ENCODE results near the gene LURAP1L.
"Not testable (repeated sequence)": the region's sequence is repeated elsewhere in the genome, so short reads cannot be mapped to it uniquely, and the experiment has no call there.

Gene LURAP1L

GRCh38 chr9:12849486-12850003, 74.7 kb downstream of the LURAP1L start:
- Mint-ChIP-seq H3K4me1 (ENCODE audit: low read depth) (no peaks in the 10 kb centered on the region), H3K4me3 (no peak overlapping the region), H3K9me3 (peaks cover 27% of the 10 kb centered on the region), H3K27ac (no peak overlapping the region), H3K36me3 (ENCODE audit: low read depth) (no peaks in the 10 kb centered on the region), H3K27me3 (no peaks in the 10 kb centered on the region)
- DNase-seq = no peak

- Mint-ChIP-seq H3K4me3 (no peak overlapping the region), H3K36me3 (ENCODE audit: low read depth) (no peaks in the 10 kb centered on the region), H3K27ac (no peak overlapping the region), H3K9me3 (peaks cover 34% of the 10 kb centered on the region), H3K4me1 (ENCODE audit: low read depth) (no peaks in the 10 kb centered on the region), H3K27me3 (no peaks in the 10 kb centered on the region)
- DNase-seq = no peak
These were observed 76.7 kb downstream of the LURAP1L start for GRCh38 chr9:12851341-12852090.

GRCh38 chr9:12853051-12853450, 78.2 kb downstream of the LURAP1L start:
- Mint-ChIP-seq H3K9me3 (peaks cover 29% of the 10 kb centered on the region), H3K36me3 (ENCODE audit: low read depth) (no peaks in the 10 kb centered on the region), H3K27me3 (no peaks in the 10 kb centered on the region), H3K4me1 (ENCODE audit: low read depth) (no peaks in the 10 kb centered on the region), H3K4me3 (no peak overlapping the region), H3K27ac (no peak overlapping the region)
- no peak for DNase-seq

GRCh38 chr9:12854221-12854620, 79.4 kb downstream of the LURAP1L start:
- no peak for DNase-seq
- no peak overlapping the region for H3K4me3 Mint-ChIP-seq
- no peaks in the 10 kb centered on the region for H3K27me3 Mint-ChIP-seq
- no peaks in the 10 kb centered on the region for H3K36me3 Mint-ChIP-seq (ENCODE audit: low read depth)
- no peaks in the 10 kb centered on the region for H3K4me1 Mint-ChIP-seq (ENCODE audit: low read depth)
- H3K9me3 Mint-ChIP-seq = peaks cover 30% of the 10 kb centered on the region
- no peak overlapping the region for H3K27ac Mint-ChIP-seq

- H3K9me3 Mint-ChIP-seq = peaks cover 35% of the 10 kb centered on the region
- DNase-seq = no peak
- no peaks in the 10 kb centered on the region for H3K27me3 Mint-ChIP-seq
- H3K4me1 Mint-ChIP-seq (ENCODE audit: low read depth) = no peaks in the 10 kb centered on the region
- H3K36me3 Mint-ChIP-seq (ENCODE audit: low read depth) = no peaks in the 10 kb centered on the region
- no peak overlapping the region for H3K27ac Mint-ChIP-seq
- no peak overlapping the region for H3K4me3 Mint-ChIP-seq
These were observed 80.2 kb downstream of the LURAP1L start for GRCh38 chr9:12855066-12855465.

- Mint-ChIP-seq H3K27ac (no peak overlapping the region), H3K9me3 (peaks cover 30% of the 10 kb centered on the region), H3K4me3 (no peak overlapping the region), H3K4me1 (ENCODE audit: low read depth) (no peaks in the 10 kb centered on the region), H3K27me3 (no peaks in the 10 kb centered on the region), H3K36me3 (ENCODE audit: low read depth) (no peaks in the 10 kb centered on the region)
- no peak for DNase-seq
These were observed 81.8 kb downstream of the LURAP1L start for GRCh38 chr9:12856603-12857002.

- no peaks in the 10 kb centered on the region for H3K36me3 Mint-ChIP-seq (ENCODE audit: low read depth)
- peaks cover 20% of the 10 kb centered on the region for H3K9me3 Mint-ChIP-seq
- no peaks in the 10 kb centered on the region for H3K27me3 Mint-ChIP-seq
- H3K27ac Mint-ChIP-seq = no peak overlapping the region
- no peaks in the 10 kb centered on the region for H3K4me1 Mint-ChIP-seq (ENCODE audit: low read depth)
- no peak overlapping the region for H3K4me3 Mint-ChIP-seq
- no peak for DNase-seq
These were observed 85.0 kb downstream of the LURAP1L start for GRCh38 chr9:12859704-12860251.

GRCh38 chr9:12860998-12861397, 86.2 kb downstream of the LURAP1L start:
- Mint-ChIP-seq H3K27ac (no peak overlapping the region), H3K9me3 (peaks cover 26% of the 10 kb centered on the region), H3K4me3 (no peak overlapping the region), H3K4me1 (ENCODE audit: low read depth) (no peaks in the 10 kb centered on the region), H3K36me3 (ENCODE audit: low read depth) (no peaks in the 10 kb centered on the region), H3K27me3 (no peaks in the 10 kb centered on the region)
- no peak for DNase-seq

- no peaks in the 10 kb centered on the region for H3K4me1 Mint-ChIP-seq (ENCODE audit: low read depth)
- H3K36me3 Mint-ChIP-seq (ENCODE audit: low read depth) = no peaks in the 10 kb centered on the region
- no peaks in the 10 kb centered on the region for H3K27me3 Mint-ChIP-seq
- H3K4me3 Mint-ChIP-seq = no peak overlapping the region
- no peak for DNase-seq
- peaks cover 28% of the 10 kb centered on the region for H3K9me3 Mint-ChIP-seq
- H3K27ac Mint-ChIP-seq = no peak overlapping the region
These were observed 88.0 kb downstream of the LURAP1L start for GRCh38 chr9:12862611-12863410.

- no peaks in the 10 kb centered on the region for H3K27me3 Mint-ChIP-seq
- no peak for DNase-seq
- no peaks in the 10 kb centered on the region for H3K36me3 Mint-ChIP-seq (ENCODE audit: low read depth)
- no peaks in the 10 kb centered on the region for H3K4me1 Mint-ChIP-seq (ENCODE audit: low read depth)
- no peak overlapping the region for H3K4me3 Mint-ChIP-seq
- peaks cover 30% of the 10 kb centered on the region for H3K9me3 Mint-ChIP-seq
- H3K27ac Mint-ChIP-seq = no peak overlapping the region
These were observed 88.8 kb downstream of the LURAP1L start for GRCh38 chr9:12863618-12864017.

GRCh38 chr9:12865380-12865779, 90.6 kb downstream of the LURAP1L start:
- H3K36me3 Mint-ChIP-seq (ENCODE audit: low read depth); H3K4me1 Mint-ChIP-seq (ENCODE audit: low read depth): not testable (repeated sequence)

More at GRCh38 chr9:12865380-12865779, 90.6 kb downstream of the LURAP1L start:
- peaks cover 23% of the 10 kb centered on the region for H3K9me3 Mint-ChIP-seq
- H3K27ac Mint-ChIP-seq, H3K4me3 Mint-ChIP-seq, DNase-seq, H3K27me3 Mint-ChIP-seq: not testable (repeated sequence)
